H9 (cell line): ENCODE measurements around the gene ZNF664. TPM values are rescaled to one million over a fixed set of nuclear protein-coding genes. Genes with fewer than 3 reads are reported as not detected.
A peak's percentile ranks its signal among the peaks of the same experiment; 100 is the strongest.

Experiments used
- DNase-seq: peaks from one replicate; pipeline ENCODE4 v3.0.0-alpha.2; 2017
- H2AFZ ChIP-seq: one replicate; pipeline ENCODE4 v1.6.1; 2013; ENCODE audit warnings: mild to moderate bottlenecking, low read length, control low read depth, moderate library complexity
- H2AK5ac ChIP-seq: 2 replicates; pipeline ENCODE4 v1.6.1; 2013; ENCODE audit warnings: low read length, control low read depth, mixed read lengths; ENCODE audit not compliant: insufficient read length
- H2BK120ac ChIP-seq: one replicate; pipeline ENCODE4 v1.6.1; 2013; ENCODE audit warnings: low read depth, mild to moderate bottlenecking, low read length, control low read depth, inconsistent platforms; ENCODE audit not compliant: poor library complexity, severe bottlenecking
- H2BK12ac ChIP-seq: 2 replicates; pipeline ENCODE4 v1.6.1; 2013; ENCODE audit warnings: low read length, control low read depth, mixed read lengths, low read depth; ENCODE audit not compliant: insufficient read length
- H2BK15ac ChIP-seq: 2 replicates; pipeline ENCODE4 v1.6.1; 2013; ENCODE audit warnings: low read depth, low read length, control low read depth
- H2BK20ac ChIP-seq: one replicate; pipeline ENCODE4 v1.6.1; 2013; ENCODE audit warnings: low read depth, mild to moderate bottlenecking, low read length, control low read depth, inconsistent platforms; ENCODE audit not compliant: poor library complexity, severe bottlenecking
- H2BK5ac ChIP-seq: 2 replicates; pipeline ENCODE4 v1.6.1; 2013; ENCODE audit warnings: low read length, control low read depth, mixed read lengths; ENCODE audit not compliant: insufficient read length
- H3K14ac ChIP-seq: 2 replicates; pipeline ENCODE4 v1.6.1; 2013; ENCODE audit warnings: low read length, control low read depth; ENCODE audit not compliant: insufficient read depth
- H3K18ac ChIP-seq: 2 replicates; pipeline ENCODE4 v1.6.1; 2013; ENCODE audit warnings: low read depth, mild to moderate bottlenecking, mixed read lengths, low read length, control low read depth; ENCODE audit not compliant: insufficient read length
- H3K23ac ChIP-seq: 2 replicates; pipeline ENCODE4 v1.6.1; 2013; ENCODE audit warnings: low read length, control low read depth, mixed read lengths, low read depth; ENCODE audit not compliant: insufficient read length
- H3K23me2 ChIP-seq: 2 replicates; pipeline ENCODE4 v1.6.1; 2013; ENCODE audit warnings: low read depth, mild to moderate bottlenecking, mixed read lengths, low read length, control low read depth; ENCODE audit not compliant: insufficient read length, poor library complexity, severe bottlenecking
- H3K27ac ChIP-seq: 2 replicates; pipeline ENCODE4 v1.5.1; 2013; ENCODE audit warnings: low read length, control low read depth, mixed read lengths, low read depth; ENCODE audit not compliant: insufficient read length
- H3K27me3 ChIP-seq: 2 replicates; pipeline ENCODE4 v1.6.1; 2013; ENCODE audit warnings: low read length, control low read depth, inconsistent platforms; ENCODE audit not compliant: insufficient read depth
- H3K4ac ChIP-seq: 2 replicates; pipeline ENCODE4 v1.6.1; 2013; ENCODE audit warnings: low read depth, mild to moderate bottlenecking, control low read depth, inconsistent platforms, low read length, moderate library complexity
- H3K4me1 ChIP-seq: 2 replicates; pipeline ENCODE4 v1.6.1; 2013; ENCODE audit warnings: low read length, control low read depth, inconsistent platforms; ENCODE audit not compliant: insufficient read depth
- H3K4me2 ChIP-seq: 2 replicates; pipeline ENCODE4 v1.6.1; 2013; ENCODE audit warnings: low read length, control low read depth, mixed read lengths; ENCODE audit not compliant: insufficient read length, insufficient read depth
- H3K56ac ChIP-seq: 2 replicates; pipeline ENCODE4 v1.6.1; 2013; ENCODE audit warnings: low read depth, mild to moderate bottlenecking, mixed read lengths, low read length, control low read depth; ENCODE audit not compliant: insufficient read length
- H3K79me1 ChIP-seq: 2 replicates; pipeline ENCODE4 v1.6.1; 2013; ENCODE audit warnings: low read depth, mild to moderate bottlenecking, moderate library complexity, low read length, control low read depth, inconsistent platforms; ENCODE audit not compliant: insufficient read depth, poor library complexity, severe bottlenecking
- H3K79me2 ChIP-seq: 2 replicates; pipeline ENCODE4 v1.6.1; 2013; ENCODE audit warnings: low read length, control low read depth, inconsistent platforms; ENCODE audit not compliant: insufficient read depth
- H3K9ac ChIP-seq: 2 replicates; pipeline ENCODE4 v1.6.1; 2013; ENCODE audit warnings: low read length, control low read depth, mixed read lengths; ENCODE audit not compliant: insufficient read length; ENCODE audit errors: extremely low read depth
- H3K9me3 ChIP-seq: one replicate; pipeline ENCODE4 v1.6.1; 2013; ENCODE audit warnings: low read depth, low read length, inconsistent platforms; ENCODE audit not compliant: control insufficient read depth
- H3T11ph ChIP-seq: one replicate; pipeline ENCODE4 v1.6.1; 2013; ENCODE audit warnings: mild to moderate bottlenecking, low read length, control low read depth, inconsistent platforms
- H4K20me1 ChIP-seq: one replicate; pipeline ENCODE4 v1.6.1; 2013; ENCODE audit not compliant: control insufficient read depth, insufficient read length, insufficient read depth
- H4K5ac ChIP-seq: 2 replicates; pipeline ENCODE4 v1.6.1; 2013; ENCODE audit warnings: low read depth, mild to moderate bottlenecking, mixed read lengths, low read length, control low read depth; ENCODE audit not compliant: insufficient read length
- H4K8ac ChIP-seq: replicated peaks from 2 replicates; pipeline ENCODE4 v1.6.1; 2013; ENCODE audit warnings: low read length, control low read depth, mixed read lengths, low read depth; ENCODE audit not compliant: insufficient read length
- H4K91ac ChIP-seq: 2 replicates; pipeline ENCODE4 v1.6.1; 2013; ENCODE audit warnings: low read depth, mild to moderate bottlenecking, moderate library complexity, mixed read lengths, low read length, control low read depth; ENCODE audit not compliant: insufficient read length
- H3K27ac Mint-ChIP-seq, 3 experiments: 2 replicates in 2 of 3; 3 replicates in 1 of 3; pipeline ENCODE4 v1.8.0; 2020 to 2021; ENCODE audit warnings: mixed read lengths in 3 of 3, mild to moderate bottlenecking in 1 of 3, moderate library complexity in 1 of 3
- H3K27me3 Mint-ChIP-seq: 2 replicates; pipeline ENCODE4 v1.8.0; 2021; ENCODE audit warnings: low read depth, mild to moderate bottlenecking, moderate library complexity, mixed read lengths
- H3K36me3 Mint-ChIP-seq, 3 experiments: 2 replicates in 2 of 3; 3 replicates in 1 of 3; pipeline ENCODE4 v1.8.0; 2020 to 2021; ENCODE audit warnings: low read depth in 3 of 3, mixed read lengths in 3 of 3; ENCODE audit not compliant: insufficient read depth in 1 of 3
- H3K4me1 Mint-ChIP-seq, 2 experiments: 2 replicates each; pipeline ENCODE4 v1.8.0; 2020; ENCODE audit warnings: mixed read lengths in 2 of 2
- H3K4me3 Mint-ChIP-seq, 2 experiments: 2 replicates in 1 of 2; 3 replicates in 1 of 2; pipeline ENCODE4 v1.8.0; 2020 to 2021; ENCODE audit warnings: mild to moderate bottlenecking in 2 of 2, mixed read lengths in 2 of 2, moderate library complexity in 1 of 2
- H3K9me3 Mint-ChIP-seq, 2 experiments: 2 replicates in 1 of 2; 3 replicates in 1 of 2; pipeline ENCODE4 v1.8.0; 2020; ENCODE audit warnings: mild to moderate bottlenecking in 2 of 2, mixed read lengths in 2 of 2, moderate library complexity in 1 of 2
- WGBS: extraction: QIAGEN DNeasy Blood & Tissue Kit; methylation state at CpG from one replicate; pipeline ENCODE4 v1.1.7; 2013; ENCODE audit warnings: missing lambda C conversion rate, low lambda C conversion rate, mixed read lengths; ENCODE audit not compliant: insufficient read length; ENCODE audit errors: extremely low coverage; 5-methylcytosine and 5-hydroxymethylcytosine counted together
- total RNA-seq: library from RNA; stranded (reverse); gene quantifications from 2 replicates; pipeline ENCODE4 v1.2.1, GENCODE V29; 2021
- TF ChIP-seq, protein P1 (sequence below): fragments of 200-600 bp; sonication (generic); conservative IDR thresholded peaks from 3 replicates; pipeline ENCODE4 v1.8.0; 2021; ENCODE audit warnings: antibody characterized with exemption, mild to moderate bottlenecking

The ZNF664 gene
- total RNA-seq, 1 experiment from 2014 or later: 29.5 TPM

- Histone ChIP-seq H2BK15ac (no peak overlapping the region), H3K4me2 (no peak overlapping the region), H2BK5ac (no peak overlapping the region), H4K91ac (no peak overlapping the region), H3K9me3 (no peaks in the 10 kb centered on the region), H3K27me3 (no peaks in the 10 kb centered on the region), H3K9ac (no peak overlapping the region), H3K4me1 (no peaks in the 10 kb centered on the region), H2BK12ac (no peak overlapping the region), H3K79me1 (no peaks in the 10 kb centered on the region), H3K14ac (no peak overlapping the region), H4K8ac (no peak overlapping the region), H3K23ac (no peak overlapping the region), H3K23me2 (no peaks in the 10 kb centered on the region), H2BK20ac (no peak overlapping the region), H3K4ac (no peak overlapping the region), H2BK120ac (no peak overlapping the region), H3K27ac (no peak overlapping the region), H3K18ac (no peak overlapping the region), H4K20me1 (no peaks in the 10 kb centered on the region), H3T11ph (no peak overlapping the region), H2AFZ (no peak overlapping the region), H3K79me2 (no peaks in the 10 kb centered on the region), H2AK5ac (no peak overlapping the region), H3K56ac (no peak overlapping the region), H4K5ac (no peak overlapping the region)
- Mint-ChIP-seq H3K27ac (no peak overlapping the region), H3K4me3 (no peak overlapping the region), H3K4me1 (peaks cover 0 to 4% of the 10 kb centered on the region in 2 experiments; a peak in 1 of 4 replicates), H3K27me3 (peaks cover 2% of the 10 kb centered on the region; the same call in 1 of the 2 replicates), H3K36me3 (peaks cover 10 to 13% (median 11%) of the 10 kb centered on the region in 3 experiments), H3K9me3 (no peaks in the 10 kb centered on the region; a peak in 1 of 5 replicates)
- peak; percentile 15 for DNase-seq
- TF ChIP-seq, protein P1, sequence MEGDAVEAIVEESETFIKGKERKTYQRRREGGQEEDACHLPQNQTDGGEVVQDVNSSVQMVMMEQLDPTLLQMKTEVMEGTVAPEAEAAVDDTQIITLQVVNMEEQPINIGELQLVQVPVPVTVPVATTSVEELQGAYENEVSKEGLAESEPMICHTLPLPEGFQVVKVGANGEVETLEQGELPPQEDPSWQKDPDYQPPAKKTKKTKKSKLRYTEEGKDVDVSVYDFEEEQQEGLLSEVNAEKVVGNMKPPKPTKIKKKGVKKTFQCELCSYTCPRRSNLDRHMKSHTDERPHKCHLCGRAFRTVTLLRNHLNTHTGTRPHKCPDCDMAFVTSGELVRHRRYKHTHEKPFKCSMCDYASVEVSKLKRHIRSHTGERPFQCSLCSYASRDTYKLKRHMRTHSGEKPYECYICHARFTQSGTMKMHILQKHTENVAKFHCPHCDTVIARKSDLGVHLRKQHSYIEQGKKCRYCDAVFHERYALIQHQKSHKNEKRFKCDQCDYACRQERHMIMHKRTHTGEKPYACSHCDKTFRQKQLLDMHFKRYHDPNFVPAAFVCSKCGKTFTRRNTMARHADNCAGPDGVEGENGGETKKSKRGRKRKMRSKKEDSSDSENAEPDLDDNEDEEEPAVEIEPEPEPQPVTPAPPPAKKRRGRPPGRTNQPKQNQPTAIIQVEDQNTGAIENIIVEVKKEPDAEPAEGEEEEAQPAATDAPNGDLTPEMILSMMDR: no peak
- no CpG with 5 or more reads among the region's 2 CpGs for whole genome bisulfite sequencing
Measured at GRCh38 chr12:124017064-124017463, 44.0 kb downstream of the ZNF664 start.
